ENCODE data around the gene SRP14. TPM values are rescaled to one million over a fixed set of nuclear protein-coding genes. Genes with fewer than 3 reads are reported as not detected.
"Not testable (repeated sequence)": the region's sequence is repeated elsewhere in the genome, so short reads cannot be mapped to it uniquely, and the experiment has no call there.

SRP14 gene
- total RNA-seq, 1 donor from 2014 or later, result 171 TPM

DNA sequence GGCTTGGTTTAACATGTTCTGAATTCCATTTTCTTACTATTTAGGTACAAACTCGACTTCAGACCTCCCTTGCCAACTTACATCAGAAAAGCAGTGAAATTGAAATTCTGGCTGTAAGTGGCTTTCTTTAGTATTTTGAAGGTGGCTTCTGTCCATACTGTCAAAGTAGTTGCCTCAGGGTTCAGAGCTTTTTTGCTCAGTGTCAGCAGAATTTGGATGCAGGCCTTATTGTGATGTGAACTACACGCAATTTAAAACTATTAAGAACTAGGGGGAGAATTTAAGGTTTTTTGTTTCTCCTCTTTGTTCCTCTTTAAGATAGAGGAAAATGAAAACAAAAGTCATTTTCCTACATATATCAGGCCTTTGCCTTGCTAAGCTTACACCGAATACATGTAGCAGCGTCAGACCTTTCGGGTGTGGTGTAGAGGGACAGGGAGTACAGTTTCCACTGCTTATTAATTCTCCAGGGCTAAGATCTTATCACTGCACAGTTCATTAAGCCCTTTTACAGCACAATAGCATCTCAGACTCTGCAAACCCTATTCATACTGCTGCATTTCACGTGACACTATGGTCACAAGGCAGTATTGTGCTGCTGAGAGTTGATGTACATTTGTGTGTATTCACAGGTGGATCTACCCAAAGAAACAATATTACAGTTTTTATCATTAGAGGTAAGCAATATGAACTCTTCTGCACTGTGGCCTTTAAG, 6.7 kb downstream of the SRP14 start:
- intact Hi-C loops (cut with micrococcal nuclease), result no loop called here

GRCh38 chr15:40031300-40031699, 7.7 kb downstream of the SRP14 start:
- intact Hi-C loops (cut with micrococcal nuclease), result no loop called here

DNA sequence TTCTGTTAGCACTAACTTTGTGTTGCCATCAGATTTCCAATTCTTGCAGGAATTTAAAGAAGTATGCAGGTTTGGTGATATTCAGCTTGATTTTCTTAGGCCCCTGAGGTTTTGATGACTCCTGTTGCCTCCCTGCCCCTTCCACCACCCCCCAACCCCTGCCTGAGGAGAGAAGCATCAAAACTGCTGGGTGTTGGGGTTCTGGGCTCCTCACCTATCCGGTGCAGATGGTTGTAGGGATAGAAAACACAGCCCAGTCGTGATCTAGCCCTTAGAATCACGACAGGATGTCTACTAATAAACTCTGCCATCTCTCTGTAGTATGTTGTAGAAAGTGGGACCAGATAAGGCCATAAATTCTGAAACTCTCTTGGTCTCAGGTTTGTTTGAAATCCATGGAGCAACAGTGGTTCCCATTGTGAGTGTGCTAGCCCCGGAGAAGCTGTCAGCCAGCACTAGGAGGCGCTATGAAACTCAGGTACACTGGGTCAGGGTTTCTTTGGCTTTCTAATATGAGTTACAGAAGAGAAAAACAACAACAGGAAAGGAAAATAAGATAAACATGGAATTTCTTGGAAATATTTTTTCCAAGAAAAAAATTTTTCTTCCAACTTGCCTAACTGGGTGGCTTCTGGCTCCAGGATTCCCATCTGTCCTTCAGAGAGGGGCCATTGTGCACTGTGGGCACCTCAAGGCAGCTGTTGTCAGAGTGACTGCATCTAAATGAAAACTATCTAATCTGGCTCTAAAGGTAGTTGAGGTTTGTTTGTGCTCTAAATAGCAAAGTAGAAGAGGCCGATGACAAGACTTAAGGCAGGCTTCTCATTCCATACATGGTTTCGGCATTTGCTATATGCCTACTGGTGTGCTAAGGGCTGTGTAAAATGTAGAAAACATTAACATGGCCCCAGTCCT, 8.7 kb downstream of the SRP14 start:
- intact Hi-C loops (cut with micrococcal nuclease), result no loop called here

GRCh38 chr15:40028853-40029252, 10.1 kb downstream of the SRP14 start:
- intact Hi-C loops (cut with micrococcal nuclease), result no loop called here

DNA sequence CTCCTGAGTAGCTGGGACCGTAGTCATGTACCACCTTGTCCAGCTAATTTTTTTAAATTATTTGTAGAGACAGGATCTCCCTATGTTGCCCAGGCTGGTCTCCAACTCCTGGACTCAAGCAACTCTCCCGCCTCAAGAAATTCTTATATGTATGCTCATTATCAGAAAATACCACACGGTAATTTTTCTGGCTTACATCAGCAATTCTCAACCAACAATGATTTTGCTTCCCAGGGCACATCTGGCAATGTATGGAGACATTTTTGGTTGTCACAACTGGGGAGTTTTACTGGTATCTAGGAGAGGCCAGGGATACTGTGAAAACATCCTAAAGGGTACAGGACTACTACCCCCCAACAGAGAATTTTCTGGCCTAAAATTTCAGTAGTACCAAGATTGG, 10.8 kb downstream of the SRP14 start:
- intact Hi-C loops (cut with micrococcal nuclease), result no loop called here

DNA sequence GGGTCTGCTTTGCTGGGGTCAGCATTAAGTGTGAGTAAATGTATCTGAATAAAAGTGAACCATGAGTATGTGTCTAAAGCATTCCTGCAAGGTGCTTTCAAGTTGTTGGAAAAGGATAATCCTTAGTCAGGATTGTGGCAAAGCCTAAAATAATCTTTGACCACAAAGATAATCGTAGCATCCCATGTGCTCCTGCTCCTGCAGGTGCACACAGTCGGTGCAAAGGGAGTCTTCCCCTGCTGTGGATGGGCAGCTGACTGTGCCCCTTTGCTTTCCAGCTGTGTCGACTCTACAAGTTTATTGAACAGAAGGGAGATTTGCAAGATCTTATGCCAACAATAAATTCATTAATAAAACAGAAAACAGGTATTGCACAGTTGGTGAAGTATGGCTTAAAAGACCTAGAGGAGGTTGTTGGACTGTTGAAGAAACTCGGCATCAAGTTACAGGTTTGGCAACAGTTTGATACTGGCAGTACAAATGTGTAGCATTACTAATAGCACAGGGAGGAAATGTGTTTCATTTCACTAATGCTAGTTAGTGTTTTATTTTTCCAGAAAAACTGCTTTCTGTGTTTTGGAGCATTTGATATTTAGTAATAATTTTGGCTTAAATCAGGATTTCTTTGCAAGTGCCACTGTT, 22.6 kb downstream of the SRP14 start:
- intact Hi-C loops (cut with micrococcal nuclease), result no loop called here

DNA sequence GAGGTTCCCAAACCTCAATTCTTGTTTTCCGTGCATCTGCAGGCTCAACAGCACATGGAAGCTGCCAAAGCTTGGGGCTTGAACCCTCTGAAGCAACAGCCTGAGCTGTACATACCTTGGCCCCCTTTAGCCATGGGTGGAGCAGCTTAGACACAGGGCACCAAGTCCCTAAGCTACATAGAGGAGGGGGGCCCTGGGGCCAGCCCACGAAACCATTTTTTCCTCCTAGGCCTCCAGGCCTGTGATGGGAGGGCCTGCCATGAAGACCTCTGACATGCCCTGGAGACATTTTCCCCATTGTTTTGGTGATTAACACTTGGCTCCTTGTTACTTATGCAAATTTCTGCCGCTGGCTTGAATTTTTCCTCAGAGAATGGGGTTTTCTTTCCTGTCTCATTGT, 24.6 kb downstream of the SRP14 start:
- intact Hi-C loops (cut with micrococcal nuclease), result no loop called here

DNA sequence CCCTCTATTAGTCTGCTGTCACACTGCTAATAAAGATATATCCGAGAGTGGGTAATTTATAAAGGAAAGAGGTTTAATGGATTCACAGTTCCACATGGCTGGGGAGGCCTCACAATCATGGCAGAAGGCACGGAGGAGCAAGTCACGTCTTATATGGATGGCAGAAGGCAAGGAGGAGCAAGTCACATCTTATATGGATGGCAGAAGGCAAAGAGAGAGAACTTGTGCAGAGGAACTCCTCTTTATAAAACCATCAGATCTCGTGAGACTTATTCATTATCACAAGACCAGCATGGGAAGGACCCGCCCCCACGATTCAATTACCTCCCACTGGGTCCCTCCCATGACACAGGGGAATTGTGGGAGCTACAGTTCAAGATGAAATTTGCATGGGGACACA, 25.6 kb downstream of the SRP14 start:
- intact Hi-C loops (cut with micrococcal nuclease), result not testable (repeated sequence)

- intact Hi-C loops (cut with micrococcal nuclease), result no loop called here
These were observed 27.7 kb downstream of the SRP14 start for GRCh38 chr15:40011303-40011702.

GRCh38 chr15:40010686-40011085, 28.3 kb downstream of the SRP14 start:
- intact Hi-C loops (cut with micrococcal nuclease), result no loop called here

DNA sequence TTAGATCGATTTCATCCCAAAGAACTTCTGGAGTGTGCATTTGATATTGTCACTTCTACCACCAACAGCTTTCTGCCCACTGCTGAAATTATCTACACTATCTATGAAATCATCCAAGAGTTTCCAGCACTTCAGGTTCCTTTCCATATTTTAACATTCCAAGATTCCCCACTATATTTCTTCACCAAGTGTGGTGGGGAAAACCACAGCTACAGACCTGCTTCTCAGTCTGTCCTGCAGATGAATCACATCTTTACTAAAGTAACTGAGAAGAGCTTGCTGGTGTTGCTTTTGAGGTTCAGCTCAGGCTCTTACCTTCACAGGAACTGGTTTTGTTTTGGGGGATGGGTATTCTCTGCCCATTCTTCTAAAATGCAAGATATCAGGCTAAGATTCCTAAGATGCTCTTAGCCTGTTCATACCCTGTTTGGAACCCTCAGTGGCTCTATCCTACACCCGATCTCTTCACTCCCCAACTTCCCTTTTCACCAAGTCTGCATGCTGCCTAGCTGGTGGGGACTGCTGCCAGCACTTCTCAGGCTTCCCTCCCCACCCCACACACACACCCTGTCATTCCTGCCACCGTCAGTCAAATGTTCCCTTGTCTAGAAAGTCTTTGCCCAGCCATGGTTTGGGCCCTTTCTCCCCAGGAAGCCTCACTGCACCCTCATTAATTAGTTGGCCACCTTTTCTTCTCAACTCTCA, 30.8 kb downstream of the SRP14 start:
- intact Hi-C loops (cut with micrococcal nuclease), result no loop called here

GRCh38 chr15:40006646-40007045, 32.3 kb downstream of the SRP14 start:
- intact Hi-C loops (cut with micrococcal nuclease), result no loop called here

GRCh38 chr15:40006003-40006402, 33.0 kb downstream of the SRP14 start:
- intact Hi-C loops (cut with micrococcal nuclease), result no loop called here

GRCh38 chr15:40003116-40003916, 35.7 kb downstream of the SRP14 start:
- intact Hi-C loops (cut with micrococcal nuclease), result no loop called here

DNA sequence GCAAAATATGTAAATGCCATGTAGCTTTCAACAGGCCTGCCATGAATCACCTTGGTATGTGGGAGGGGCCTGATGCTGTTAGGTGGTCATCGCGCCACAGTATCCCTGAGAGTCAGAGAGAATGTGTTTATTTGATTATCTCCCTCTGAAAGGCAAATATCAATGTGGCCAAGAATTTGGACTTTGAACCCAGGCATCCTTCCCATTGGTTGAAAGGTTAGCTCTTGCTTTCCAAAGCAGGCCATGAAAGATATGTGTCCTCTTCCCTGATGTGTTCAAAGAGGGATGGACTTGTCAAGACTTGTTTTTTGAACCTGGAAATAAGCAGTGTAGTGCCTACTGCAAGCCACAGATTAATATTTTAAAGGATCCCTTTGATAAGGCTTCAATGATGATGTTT, 36.7 kb downstream of the SRP14 start:
- intact Hi-C loops (cut with micrococcal nuclease), result no loop called here

GRCh38 chr15:39999538-40000200, 39.3 kb downstream of the SRP14 start:
- intact Hi-C loops (cut with micrococcal nuclease), result no loop called here

DNA sequence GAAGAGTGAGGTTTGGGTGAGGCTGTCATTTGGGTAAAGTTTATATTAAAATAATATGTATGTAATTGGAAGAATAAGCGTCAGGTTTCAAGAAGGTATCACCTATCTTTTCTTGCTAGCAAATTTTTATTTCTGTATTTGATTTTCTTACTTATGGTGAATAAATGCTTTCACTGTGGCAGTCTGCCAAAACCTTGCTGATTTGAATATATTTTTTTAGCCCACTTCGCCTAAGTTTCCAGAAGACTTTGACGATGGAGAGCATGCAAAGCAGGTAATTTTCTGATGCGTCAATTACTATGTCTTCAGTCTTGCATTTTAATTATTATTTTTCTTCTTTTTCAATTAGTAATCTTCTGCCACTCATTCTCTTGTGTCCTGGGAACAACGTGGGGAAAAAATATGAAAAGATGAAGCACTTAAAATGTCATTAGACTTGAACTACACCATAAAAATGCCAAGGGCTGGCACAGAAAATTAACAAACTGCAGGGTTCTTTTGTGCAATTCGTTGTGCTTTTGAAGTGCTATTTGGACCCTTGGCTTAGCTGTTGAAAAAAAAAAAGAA, 40.4 kb downstream of the SRP14 start:
- intact Hi-C loops (cut with micrococcal nuclease), result no loop called here

DNA sequence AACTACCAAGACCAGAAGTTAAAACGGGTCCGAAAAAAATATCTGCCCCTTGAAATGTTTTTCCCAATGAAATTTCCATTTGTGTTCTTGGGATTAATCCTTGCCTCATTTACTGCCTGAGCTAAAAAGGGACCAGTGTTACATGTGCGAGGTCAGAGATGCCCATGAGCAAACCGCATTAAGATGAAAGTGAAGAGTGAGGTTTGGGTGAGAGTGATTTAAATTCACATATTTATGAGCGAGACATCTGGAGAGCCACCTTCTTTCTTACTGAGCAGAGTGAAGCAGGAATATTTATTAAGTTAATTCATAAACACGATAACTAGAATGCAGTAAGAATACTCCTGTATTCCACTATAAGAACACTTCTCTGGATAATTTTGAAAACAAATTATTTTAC, 41.3 kb downstream of the SRP14 start:
- intact Hi-C loops (cut with micrococcal nuclease), result no loop called here

- intact Hi-C loops (cut with micrococcal nuclease), result no loop called here
These were observed 42.0 kb downstream of the SRP14 start for GRCh38 chr15:39997031-39997430.

GRCh38 chr15:39996228-39996627, 42.8 kb downstream of the SRP14 start:
- intact Hi-C loops (cut with micrococcal nuclease), result not testable (repeated sequence)
